HepG2 (cell line): ENCODE results near the gene ZNF341. TPM values are rescaled to one million over a fixed set of nuclear protein-coding genes. Genes with fewer than 3 reads are reported as not detected.

Source experiments
- ARNT ChIP-seq: fragments of 450-650 bp; IDR thresholded peaks from 2 replicates; pipeline ENCODE4 v1.6.1; 2017
- GTF2F1 ChIP-seq: fragments of 150-350 bp; IDR thresholded peaks from 2 replicates; pipeline ENCODE4 v1.6.1; 2014; ENCODE audit warnings: low read length
- HMGXB3 ChIP-seq: sonication (generic); formaldehyde crosslinking; IDR thresholded peaks from 2 replicates; pipeline ENCODE4 v1.4.0; 2020; ENCODE audit warnings: missing genetic modification reagents, borderline replicate concordance
- KLF9 ChIP-seq: IDR thresholded peaks from 2 replicates; pipeline ENCODE4 v1.6.1; 2016; ENCODE audit warnings: low read depth
- MEIS2 ChIP-seq: sonication (generic); formaldehyde crosslinking; IDR thresholded peaks from 2 replicates; pipeline ENCODE4 v1.9.0; 2021; ENCODE audit warnings: mild to moderate bottlenecking, missing genetic modification reagents
- PRMT3 ChIP-seq: sonication (generic); formaldehyde crosslinking; IDR thresholded peaks from 2 replicates; pipeline ENCODE4 v1.8.1; 2022; ENCODE audit warnings: low read depth, mild to moderate bottlenecking, moderate library complexity, missing genetic modification reagents, borderline replicate concordance
- SNAPC2 ChIP-seq: sonication (generic); formaldehyde crosslinking; IDR thresholded peaks from 2 replicates; pipeline ENCODE4 v1.8.1; 2022; ENCODE audit warnings: mild to moderate bottlenecking, missing genetic modification reagents
- ZNF253 ChIP-seq: sonication (generic); formaldehyde crosslinking; IDR thresholded peaks from 2 replicates; pipeline ENCODE4 v1.8.0; 2022; ENCODE audit warnings: mild to moderate bottlenecking, missing genetic modification reagents, borderline replicate concordance
- ZNF318 ChIP-seq: sonication (generic); formaldehyde crosslinking; IDR thresholded peaks from 2 replicates; pipeline ENCODE4 v1.4.0; 2020; ENCODE audit warnings: mild to moderate bottlenecking, missing genetic modification reagents
- ZNF362 ChIP-seq: sonication (generic); formaldehyde crosslinking; IDR thresholded peaks from 2 replicates; pipeline ENCODE4 v1.4.0; 2020; ENCODE audit warnings: missing genetic modification reagents, mild to moderate bottlenecking, borderline replicate concordance
- ZNF660 ChIP-seq: sonication (generic); formaldehyde crosslinking; IDR thresholded peaks from 2 replicates; pipeline ENCODE4 v1.5.1; 2020; ENCODE audit warnings: mild to moderate bottlenecking, low read depth, missing genetic modification reagents, borderline replicate concordance
- ZZZ3 ChIP-seq: sonication (generic); formaldehyde crosslinking; IDR thresholded peaks from 2 replicates; pipeline ENCODE4 v1.4.0; 2020; ENCODE audit warnings: missing genetic modification reagents, mild to moderate bottlenecking, borderline replicate concordance
- polyA plus RNA-seq, 8 experiments: library from polyadenylated mRNA; depleted of rRNA in 3 of 8; stranded (reverse) in 7 of 8; unstranded in 1 of 8; fragments of >200 nt; fragmentation: Illumina TruSeq in 4 of 8; extraction: Trizol in 4 of 8; gene quantifications; 2 replicates each; pipeline versions ENCODE4 v1.2.1 to v1.2.3, GENCODE V29; 2011 to 2016; ENCODE audit warnings: low read depth in 4 of 8, missing spikeins in 1 of 8, mixed read lengths in 1 of 8; ENCODE audit not compliant: insufficient read depth in 1 of 8
- total RNA-seq, 5 experiments: library from RNA; depleted of rRNA; stranded (reverse); fragments of >200 nt; fragmentation: Illumina TruSeq; extraction: Trizol; gene quantifications; 2 replicates each; pipeline ENCODE4 v1.2.3, GENCODE V29; 2016; ENCODE audit warnings: low read depth in 1 of 5
- TF ChIP-seq, protein P1 (sequence below): sonication (generic); formaldehyde crosslinking; IDR thresholded peaks from 2 replicates; pipeline ENCODE4 v1.8.0; 2022; ENCODE audit warnings: missing genetic modification reagents, mild to moderate bottlenecking, borderline replicate concordance

ZNF341 gene
- total and polyA plus RNA-seq, 2 of the 13 experiments (the other 11 are each of a cell fraction or from before 2014, with no cell fraction given): 1.1 to 2.2 TPM

DNA sequence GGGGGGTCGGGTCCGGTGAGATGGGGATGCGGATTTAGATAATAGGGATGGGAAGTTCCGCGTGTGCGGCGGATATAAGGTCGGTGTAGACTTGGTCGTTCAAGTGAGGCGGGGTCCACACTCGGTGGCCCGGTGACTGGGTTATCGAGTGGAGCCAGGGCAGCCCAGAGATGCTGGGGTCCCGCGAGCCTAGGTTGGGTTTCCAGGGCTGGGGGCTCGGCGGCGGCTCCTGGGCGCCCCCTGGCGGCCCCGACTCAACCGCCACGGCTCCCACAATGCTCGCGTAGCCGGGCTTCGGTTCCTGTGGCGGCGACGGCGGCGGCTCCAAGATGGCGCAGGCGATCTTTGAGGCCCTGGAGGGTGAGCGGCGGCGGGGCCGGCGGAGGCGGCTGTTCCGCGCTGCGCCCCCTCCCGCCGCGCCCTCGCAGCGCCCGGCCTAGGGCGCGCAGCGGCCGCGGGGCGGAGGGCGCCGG is at the start of gene ZNF341 (continued):
- no peak for TF ChIP-seq ZNF318 (CRISPR knock-in tag)
- TF ChIP-seq, protein P1, sequence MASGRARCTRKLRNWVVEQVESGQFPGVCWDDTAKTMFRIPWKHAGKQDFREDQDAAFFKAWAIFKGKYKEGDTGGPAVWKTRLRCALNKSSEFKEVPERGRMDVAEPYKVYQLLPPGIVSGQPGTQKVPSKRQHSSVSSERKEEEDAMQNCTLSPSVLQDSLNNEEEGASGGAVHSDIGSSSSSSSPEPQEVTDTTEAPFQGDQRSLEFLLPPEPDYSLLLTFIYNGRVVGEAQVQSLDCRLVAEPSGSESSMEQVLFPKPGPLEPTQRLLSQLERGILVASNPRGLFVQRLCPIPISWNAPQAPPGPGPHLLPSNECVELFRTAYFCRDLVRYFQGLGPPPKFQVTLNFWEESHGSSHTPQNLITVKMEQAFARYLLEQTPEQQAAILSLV (CRISPR knock-in tag): no peak
- no peak for TF ChIP-seq KLF9 (CRISPR knock-in tag)
- TF ChIP-seq ZNF253 (CRISPR knock-in tag): peak; percentile 71; the same call in 1 of the 2 replicates
- no peak; the same call in 1 of the 2 replicates for TF ChIP-seq MEIS2 (CRISPR knock-in tag)
- no peak; the same call in 1 of the 2 replicates for TF ChIP-seq SNAPC2 (CRISPR knock-in tag)
- TF ChIP-seq ZZZ3: no peak; the same call in 1 of the 2 replicates
- TF ChIP-seq ZNF660 (CRISPR knock-in tag): no peak
- no peak; the same call in 1 of the 2 replicates for TF ChIP-seq HMGXB3 (CRISPR knock-in tag)
- TF ChIP-seq ARNT: no peak
- TF ChIP-seq PRMT3 (CRISPR knock-in tag): peak; percentile 62; the same call in 1 of the 2 replicates
- TF ChIP-seq GTF2F1: no peak
- peak; percentile 61; the same call in 1 of the 2 replicates for TF ChIP-seq ZNF362 (CRISPR knock-in tag)
